Measurements from ENCODE around the gene NECAP2.
"Not testable (repeated sequence)": the region's sequence is repeated elsewhere in the genome, so short reads cannot be mapped to it uniquely, and the experiment has no call there.

The NECAP2 gene

DNA sequence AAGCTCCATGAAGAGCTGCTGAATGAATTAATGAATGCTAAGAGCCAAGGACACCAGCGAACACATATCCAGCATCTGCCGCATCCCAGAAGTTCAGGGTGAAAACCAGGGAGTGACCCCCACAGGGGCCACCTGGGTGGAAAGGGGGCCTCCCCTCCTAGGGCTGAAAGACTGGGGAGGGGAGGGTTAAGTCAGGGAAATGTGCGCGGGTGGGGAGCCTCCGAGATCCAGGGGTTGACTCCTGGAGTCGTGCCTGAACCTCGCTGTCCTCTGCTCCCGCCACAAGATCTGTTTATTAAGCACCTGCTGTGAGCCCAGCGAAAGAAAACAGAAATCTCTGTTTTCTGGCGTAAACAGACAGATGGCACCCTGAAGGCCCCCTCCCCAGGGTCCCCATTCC lies 57.5 kb downstream of the NECAP2 start:
- not testable (repeated sequence) for DNase-seq (ENCODE audit: low spot score)

DNA sequence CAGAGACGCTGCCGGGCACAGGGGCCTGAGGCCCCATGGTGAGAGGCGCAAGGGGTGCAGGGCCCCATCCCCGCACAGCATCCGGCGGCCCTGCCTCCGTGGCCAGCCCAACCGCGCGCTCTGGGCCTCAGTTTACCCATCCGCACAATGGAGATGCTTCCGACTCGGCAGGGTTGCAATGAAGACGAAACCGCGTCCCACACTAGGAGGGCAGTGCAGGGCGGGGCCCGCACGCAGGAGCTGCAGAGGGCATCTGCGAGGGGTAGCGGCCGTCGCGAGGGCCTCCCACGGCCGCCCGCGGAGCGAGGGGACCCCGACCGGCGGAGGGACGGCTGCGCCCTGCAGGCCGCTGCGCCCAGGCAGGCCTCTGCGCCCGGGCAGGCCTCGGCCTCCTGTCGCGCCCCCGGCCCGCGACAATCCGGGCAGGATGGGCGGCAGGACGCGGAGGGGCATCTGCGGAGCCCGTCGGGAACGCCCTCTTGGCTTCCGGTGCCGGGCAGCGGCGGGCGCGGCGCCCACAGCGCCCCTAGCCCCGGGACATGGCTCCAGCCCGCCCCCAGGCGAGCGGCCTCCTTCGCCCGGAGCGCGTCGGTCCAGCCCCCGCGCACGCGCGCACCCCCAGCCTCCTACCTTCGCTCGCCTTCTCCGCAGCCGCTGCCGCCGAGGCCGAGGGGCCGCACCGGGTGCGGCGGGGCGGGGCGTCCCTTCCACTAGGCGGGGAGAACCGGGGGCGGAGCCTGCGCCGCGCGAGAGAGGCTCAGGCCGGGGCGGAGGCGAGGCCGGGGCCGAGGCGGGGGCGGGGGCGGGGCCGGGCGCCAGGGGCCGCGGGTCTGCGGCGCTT lies 58.3 kb downstream of the NECAP2 start:
- peak; percentile 86 for DNase-seq (ENCODE audit: low spot score)

- not testable (repeated sequence) for DNase-seq (ENCODE audit: low spot score)
Measured at GRCh38 chr1:16500466-16500865, 59.9 kb downstream of the NECAP2 start.

DNA sequence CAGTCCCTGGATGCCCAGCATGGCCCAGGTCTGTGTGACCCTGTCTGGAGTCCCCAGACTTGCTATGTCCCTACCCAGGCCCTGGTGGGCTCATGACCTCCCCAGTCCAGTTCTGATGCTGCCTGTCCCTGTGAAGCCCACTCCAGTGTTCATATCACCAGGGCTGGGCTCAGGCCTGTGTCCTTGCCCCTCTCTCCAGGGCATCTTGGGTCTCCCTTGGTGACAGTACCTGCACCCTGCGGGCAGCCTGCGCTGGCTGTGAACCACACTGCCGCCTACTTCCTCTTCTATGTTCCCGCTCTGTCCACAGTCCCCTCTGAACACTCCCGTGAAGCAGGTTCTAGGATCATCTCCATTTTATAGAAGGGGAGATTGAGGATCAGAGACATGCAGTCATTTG lies 60.5 kb downstream of the NECAP2 start:
- DNase-seq (ENCODE audit: low spot score), result not testable (repeated sequence)

- DNase-seq (ENCODE audit: low spot score), result not testable (repeated sequence)
Measured at GRCh38 chr1:16501446-16501845, 60.9 kb downstream of the NECAP2 start.

GRCh38 chr1:16503494-16503893 lies 63.0 kb downstream of the NECAP2 start:
- no peak for DNase-seq (ENCODE audit: low spot score)

GRCh38 chr1:16505870-16506269 lies 65.3 kb downstream of the NECAP2 start:
- not testable (repeated sequence) for DNase-seq (ENCODE audit: low spot score)

- not testable (repeated sequence) for DNase-seq (ENCODE audit: low spot score)
Measured at GRCh38 chr1:16506364-16507136, 66.0 kb downstream of the NECAP2 start.

DNA sequence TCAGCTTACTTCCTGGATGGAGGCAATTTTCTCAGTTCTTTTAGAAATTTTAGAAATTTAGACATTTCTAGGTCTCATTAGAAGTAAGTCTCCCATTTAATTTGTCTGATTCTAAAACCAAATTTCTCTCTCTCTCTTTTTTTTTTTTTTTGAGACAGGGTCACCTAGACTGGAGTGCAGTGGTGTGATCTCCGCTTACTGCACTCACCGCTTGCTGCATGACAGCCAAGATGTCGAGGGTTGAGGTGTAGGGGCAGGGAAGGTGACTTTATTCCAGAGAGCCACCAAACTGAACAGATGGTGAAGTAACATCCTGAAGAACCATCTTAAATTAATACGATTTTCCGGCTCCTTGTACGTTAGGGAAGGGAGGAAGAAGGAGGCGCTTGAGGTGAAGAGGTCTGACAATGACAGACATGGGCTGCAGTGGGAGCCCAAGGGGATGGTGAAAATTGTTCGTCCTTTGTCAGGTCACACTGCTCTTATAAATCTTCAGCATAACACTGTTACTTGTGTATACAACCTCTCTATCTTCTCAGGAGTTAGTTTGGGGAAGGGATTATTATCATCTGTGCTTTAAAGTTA lies 68.4 kb downstream of the NECAP2 start:
- DNase-seq (ENCODE audit: low spot score), result peak; percentile 78

Data from RKO (cell line).